ENCODE measurements around the gene RNF167.

The RNF167 gene

GRCh38 chr17:4940555-4941318, 669 bp downstream of the RNF167 start:
- no peak for DNase-seq

- no peak for DNase-seq
Observed at GRCh38 chr17:4941319-4941610, 1.2 kb downstream of the RNF167 start.

GRCh38 chr17:4942760-4943508, 2.9 kb downstream of the RNF167 start:
- no peak for DNase-seq

GRCh38 chr17:4944163-4944553, 4.1 kb downstream of the RNF167 start:
- DNase-seq, result no peak

GRCh38 chr17:4944554-4945175, 4.6 kb downstream of the RNF167 start:
- no peak for DNase-seq

GRCh38 chr17:4945176-4945943, 5.3 kb downstream of the RNF167 start:
- no peak for DNase-seq

- DNase-seq, result no peak
Observed at GRCh38 chr17:4945944-4946280, 5.8 kb downstream of the RNF167 start.

- no peak for DNase-seq
Observed at GRCh38 chr17:4946312-4946976, 6.4 kb downstream of the RNF167 start.

- DNase-seq, result no peak
Observed at GRCh38 chr17:4947010-4947410, 6.9 kb downstream of the RNF167 start.

- DNase-seq, result no peak
Observed at GRCh38 chr17:4947411-4948165, 7.5 kb downstream of the RNF167 start.

- peak; percentile 25 to 49 for DNase-seq
Observed at GRCh38 chr17:4948166-4948930, 8.3 kb downstream of the RNF167 start, which contains the start of gene PFN1. PFN1 (minus strand) TSS chr17:4948530; CDS start chr17:4948394, 136 bp downstream.

GRCh38 chr17:4948931-4949320, 8.9 kb downstream of the RNF167 start:
- peak; percentile 33 to 53 for DNase-seq

GRCh38 chr17:4949321-4950074, 9.4 kb downstream of the RNF167 start:
- DNase-seq, result no peak

GRCh38 chr17:4950075-4950745, 10.1 kb downstream of the RNF167 start:
- DNase-seq, result no peak

- no peak for DNase-seq
Observed at GRCh38 chr17:4950746-4951204, 10.7 kb downstream of the RNF167 start, which contains the start of gene ENO3. ENO3 (plus strand) TSS chr17:4951119; CDS start chr17:4951830, 711 bp downstream.

- no peak for DNase-seq
Observed at GRCh38 chr17:4951486-4951885, 11.4 kb downstream of the RNF167 start.

GRCh38 chr17:4953451-4953961, 13.4 kb downstream of the RNF167 start:
- DNase-seq, result no peak

GRCh38 chr17:4955091-4955490, 15.0 kb downstream of the RNF167 start:
- DNase-seq, result no peak

GRCh38 chr17:4956493-4957061, 16.5 kb downstream of the RNF167 start:
- DNase-seq, result no peak

All from NCI-H187 (cell line).